ENCODE measurements around the gene KMT2C. TPM values are rescaled to one million over a fixed set of nuclear protein-coding genes. Genes with fewer than 3 reads are reported as not detected.
"Not testable (repeated sequence)": the region's sequence is repeated elsewhere in the genome, so short reads cannot be mapped to it uniquely, and the experiment has no call there.

Gene KMT2C
- total RNA-seq, 1 donor = 34.3 TPM

DNA sequence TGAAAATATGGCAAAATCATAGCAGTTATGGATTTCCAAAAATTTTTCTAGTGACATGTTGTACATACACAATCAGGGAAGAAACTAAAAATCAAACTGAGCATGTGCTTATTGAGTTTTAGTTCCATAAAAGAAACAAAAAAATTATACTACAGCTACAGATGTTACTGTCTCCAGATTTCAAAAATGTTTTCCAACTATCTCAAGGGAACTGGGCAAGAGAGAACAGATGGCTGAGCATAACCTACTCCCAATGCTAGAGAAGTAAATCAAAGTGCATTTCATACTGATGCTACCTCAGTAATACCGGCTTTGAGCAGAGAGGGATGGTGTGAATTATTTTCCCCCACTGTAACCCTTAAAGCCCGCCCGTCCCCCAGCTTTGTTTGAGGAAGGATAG lies 40.7 kb upstream of the KMT2C start:
- no peak for DNase-seq (ENCODE audit: low read depth)
- TF ChIP-seq, protein P1, sequence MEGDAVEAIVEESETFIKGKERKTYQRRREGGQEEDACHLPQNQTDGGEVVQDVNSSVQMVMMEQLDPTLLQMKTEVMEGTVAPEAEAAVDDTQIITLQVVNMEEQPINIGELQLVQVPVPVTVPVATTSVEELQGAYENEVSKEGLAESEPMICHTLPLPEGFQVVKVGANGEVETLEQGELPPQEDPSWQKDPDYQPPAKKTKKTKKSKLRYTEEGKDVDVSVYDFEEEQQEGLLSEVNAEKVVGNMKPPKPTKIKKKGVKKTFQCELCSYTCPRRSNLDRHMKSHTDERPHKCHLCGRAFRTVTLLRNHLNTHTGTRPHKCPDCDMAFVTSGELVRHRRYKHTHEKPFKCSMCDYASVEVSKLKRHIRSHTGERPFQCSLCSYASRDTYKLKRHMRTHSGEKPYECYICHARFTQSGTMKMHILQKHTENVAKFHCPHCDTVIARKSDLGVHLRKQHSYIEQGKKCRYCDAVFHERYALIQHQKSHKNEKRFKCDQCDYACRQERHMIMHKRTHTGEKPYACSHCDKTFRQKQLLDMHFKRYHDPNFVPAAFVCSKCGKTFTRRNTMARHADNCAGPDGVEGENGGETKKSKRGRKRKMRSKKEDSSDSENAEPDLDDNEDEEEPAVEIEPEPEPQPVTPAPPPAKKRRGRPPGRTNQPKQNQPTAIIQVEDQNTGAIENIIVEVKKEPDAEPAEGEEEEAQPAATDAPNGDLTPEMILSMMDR (IDR thresholded peaks at IDR 0.05; ENCODE audit: insufficient read depth, low read length) = no peak
- H3K4me3 ChIP-seq (ENCODE audit: low read depth, low read length) = no peak overlapping the region

DNA sequence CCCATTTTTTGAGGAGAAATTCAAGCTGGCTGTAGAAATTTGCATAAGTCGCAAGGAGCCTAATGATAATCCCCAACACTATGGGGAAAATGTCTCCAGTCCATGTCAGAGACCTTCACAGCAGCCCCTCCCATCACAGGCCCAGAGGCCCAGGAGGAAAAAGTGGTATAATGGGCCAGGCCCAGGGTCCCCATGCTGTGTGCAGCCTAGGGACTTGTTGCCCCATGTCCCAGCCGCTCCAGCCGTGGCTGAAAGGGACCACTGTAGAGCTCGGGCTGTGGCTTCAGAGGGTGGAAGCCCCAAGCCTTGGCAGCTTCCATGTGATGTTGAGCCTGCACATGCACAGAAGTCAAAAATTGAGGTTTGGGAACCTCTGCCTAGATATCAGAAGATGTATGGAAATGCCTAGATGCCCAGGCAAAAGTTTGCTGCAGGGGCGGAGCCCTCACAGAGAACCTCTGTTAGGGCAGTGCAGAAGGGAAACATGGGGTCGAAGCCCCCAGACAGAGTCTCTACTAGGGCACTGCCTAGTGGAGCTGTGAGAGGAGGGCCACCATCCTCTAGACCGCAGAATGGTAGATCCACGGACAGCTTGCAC lies 35.3 kb upstream of the KMT2C start:
- not testable (repeated sequence) for H3K4me3 ChIP-seq (ENCODE audit: low read depth, low read length); DNase-seq (ENCODE audit: low read depth)

DNA sequence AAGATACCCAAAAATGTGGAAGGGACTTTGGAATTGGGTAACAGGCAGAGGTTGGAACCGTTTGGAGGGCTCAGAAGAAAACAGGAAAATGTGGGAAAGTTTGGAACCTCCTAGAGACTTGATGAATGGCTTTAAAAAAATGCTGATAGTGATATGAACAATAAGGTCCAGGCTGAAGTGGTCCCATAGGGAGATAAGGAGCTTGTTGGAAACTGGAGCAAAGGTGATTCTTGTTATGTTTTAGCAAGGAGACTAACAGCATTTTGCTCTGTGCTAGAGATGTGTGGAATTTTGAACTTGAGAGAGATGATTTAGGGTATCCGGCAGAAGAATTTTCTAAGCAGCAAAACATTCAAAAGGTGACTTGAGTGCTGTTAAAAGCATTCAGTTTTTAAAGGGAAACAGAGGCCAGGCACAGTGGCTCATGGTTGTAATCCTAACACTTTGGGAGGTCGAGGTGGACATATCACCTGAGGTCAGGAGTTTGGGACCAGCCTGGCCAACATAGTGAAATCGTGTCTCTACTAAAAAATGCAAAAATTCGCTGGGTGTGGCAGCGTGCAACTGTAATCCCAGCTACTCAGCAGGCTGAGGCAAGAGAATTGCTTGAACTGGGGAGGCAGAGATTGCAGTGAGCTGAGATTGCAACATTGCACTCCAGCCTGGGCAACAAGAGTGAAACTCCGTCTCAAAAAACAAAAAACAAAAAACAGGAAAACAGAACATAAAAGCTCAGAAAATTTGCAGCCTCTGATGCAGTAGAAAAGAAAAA lies 34.6 kb upstream of the KMT2C start:
- H3K4me3 ChIP-seq (ENCODE audit: low read depth, low read length) = peak overlapping the region; percentile 25
- DNase-seq (ENCODE audit: low read depth) = peak; percentile 88

DNA sequence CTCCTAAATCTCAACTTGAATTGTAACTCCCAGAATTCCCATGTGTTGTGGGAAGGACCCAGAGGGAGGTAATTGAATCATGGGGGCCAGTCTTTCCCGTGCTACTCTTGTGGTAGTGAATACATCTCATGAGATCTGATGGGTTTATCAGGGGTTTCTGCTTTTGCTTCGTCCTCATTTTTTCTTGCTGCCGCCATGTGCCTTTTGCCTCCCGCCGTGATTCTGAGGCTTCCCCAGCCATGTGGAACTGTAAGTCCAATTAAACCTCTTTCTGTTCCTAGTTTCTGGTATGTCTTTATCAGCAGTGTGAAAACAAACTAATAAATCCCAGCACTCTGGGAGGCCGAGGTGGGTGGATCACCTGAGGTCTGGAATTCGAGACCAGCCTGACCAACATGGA lies 33.8 kb upstream of the KMT2C start:
- DNase-seq (ENCODE audit: low read depth); H3K4me3 ChIP-seq (ENCODE audit: low read depth, low read length): not testable (repeated sequence)

DNA sequence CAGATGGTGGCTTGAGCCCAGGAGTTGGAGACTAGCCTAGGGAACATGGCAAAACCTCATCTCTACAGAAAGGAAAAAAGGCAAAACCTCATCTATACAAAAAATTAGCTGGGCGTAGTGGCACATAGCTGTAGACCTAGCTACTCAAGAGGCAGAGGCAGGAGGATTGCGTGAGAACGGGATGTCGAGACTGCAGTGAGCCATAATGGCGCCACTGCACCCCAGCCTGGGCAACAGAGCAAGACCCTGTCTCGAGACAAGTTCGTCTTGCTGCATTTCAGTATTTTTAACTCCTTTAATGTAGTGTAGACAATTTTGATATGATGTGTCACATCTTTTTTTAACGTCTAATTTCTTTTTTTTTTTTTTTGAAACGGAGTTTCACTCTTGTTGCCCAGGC lies 31.4 kb upstream of the KMT2C start:
- no peak overlapping the region for H3K4me3 ChIP-seq (ENCODE audit: low read depth, low read length)
- no peak for DNase-seq (ENCODE audit: low read depth)
- TF ChIP-seq, protein P1 (IDR thresholded peaks at IDR 0.05; ENCODE audit: insufficient read depth, low read length) = no peak

DNA sequence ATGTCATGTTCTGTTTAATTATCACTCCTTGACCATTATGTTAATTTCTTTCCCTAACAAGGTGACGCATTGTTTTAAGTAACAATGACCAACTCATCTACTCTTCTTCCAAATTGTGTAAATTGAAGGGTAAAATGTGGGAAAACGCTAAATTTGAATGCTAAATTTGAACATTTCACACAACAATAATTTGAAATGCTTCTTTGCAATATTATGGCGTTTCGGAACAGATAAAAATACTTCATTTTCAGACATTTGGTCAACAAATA lies 29.2 kb upstream of the KMT2C start:
- TF ChIP-seq, protein P1 (IDR thresholded peaks at IDR 0.05; ENCODE audit: insufficient read depth, low read length) = no peak
- peak overlapping the region; percentile 77 for H3K4me3 ChIP-seq (ENCODE audit: low read depth, low read length)
- no peak for DNase-seq (ENCODE audit: low read depth)

DNA sequence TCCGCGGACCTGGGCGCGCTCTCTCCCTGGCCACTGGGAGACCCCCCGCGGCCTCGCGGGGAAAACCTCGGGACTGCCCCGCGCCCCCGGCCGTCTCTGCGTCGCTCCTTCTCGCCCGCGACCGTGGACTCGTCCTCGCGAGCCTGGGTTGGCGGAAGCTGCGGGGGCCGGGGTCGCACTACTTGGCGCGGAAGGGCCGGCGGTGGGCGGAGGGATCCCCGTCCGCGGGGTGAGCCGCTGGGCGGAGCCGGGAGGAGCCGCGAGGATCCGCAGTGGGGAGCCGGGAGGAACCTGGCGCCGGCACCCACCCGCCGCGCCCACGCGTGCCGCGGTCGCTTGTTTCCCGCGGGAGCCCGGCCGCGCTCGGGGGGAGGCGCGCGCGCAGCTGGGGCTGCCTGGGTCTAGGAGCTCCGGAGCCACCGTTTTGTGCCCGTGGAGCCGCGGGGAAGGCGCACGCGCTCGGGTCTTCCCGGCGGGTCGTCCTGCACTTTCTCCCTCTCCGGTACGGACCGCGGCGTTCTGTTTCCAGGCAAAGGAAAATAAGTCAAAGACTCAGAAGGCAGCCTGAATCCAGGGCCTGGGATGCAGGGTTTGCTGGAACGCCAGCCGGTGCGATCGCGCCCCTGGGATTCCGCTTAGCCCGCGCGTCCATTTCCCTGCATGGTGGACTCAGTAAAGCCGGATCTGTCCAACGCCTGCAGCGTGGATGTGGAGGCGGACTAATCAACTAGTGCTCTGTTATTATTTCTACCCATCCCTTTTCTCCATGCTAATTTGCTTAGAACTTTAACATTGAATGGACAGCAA lies 28.7 kb upstream of the KMT2C start:
- TF ChIP-seq, protein P1 (IDR thresholded peaks at IDR 0.05; ENCODE audit: insufficient read depth, low read length) = no peak
- H3K4me3 ChIP-seq (ENCODE audit: low read depth, low read length) = peak overlapping the region; percentile 77
- peak; percentile 74 for DNase-seq (ENCODE audit: low read depth)

DNA sequence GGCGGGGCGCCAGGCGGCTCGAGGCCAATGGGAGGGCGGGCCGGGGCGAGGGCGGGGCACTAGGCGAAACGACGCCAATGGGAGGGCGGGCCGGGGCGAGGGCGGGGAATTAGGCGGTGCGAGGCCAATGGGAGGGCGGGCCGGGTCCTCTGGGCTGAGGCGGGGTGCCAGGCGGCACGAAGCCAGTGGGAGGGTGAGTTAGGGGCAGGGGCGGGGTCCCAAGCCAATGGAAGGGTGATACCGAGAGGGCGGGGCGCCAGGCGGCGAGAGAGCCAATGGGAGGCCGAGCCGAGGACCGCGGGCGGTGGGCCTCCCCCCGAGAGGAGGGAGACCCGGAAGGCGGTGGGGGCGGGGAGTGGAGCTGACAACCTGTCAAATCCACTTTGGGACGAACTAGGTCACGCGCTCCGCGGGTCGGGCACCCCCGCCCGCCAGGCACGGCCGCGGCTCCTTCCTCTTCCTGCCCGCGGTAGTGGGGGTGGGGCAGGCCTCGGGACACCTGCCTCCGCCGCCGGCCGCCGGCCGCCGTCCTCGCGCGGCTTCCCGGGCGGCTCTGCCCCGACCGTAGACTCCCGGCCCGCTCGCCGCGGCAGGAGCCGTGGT lies 28.0 kb upstream of the KMT2C start:
- H3K4me3 ChIP-seq (ENCODE audit: low read depth, low read length) = peak overlapping the region; percentile 77
- TF ChIP-seq, protein P1 (IDR thresholded peaks at IDR 0.05; ENCODE audit: insufficient read depth, low read length) = no peak
- DNase-seq (ENCODE audit: low read depth) = peak; percentile 99

All from fibroblast of the aortic adventitia (primary cell).